Thyroid gland (tissue), 4 donors: ENCODE measurements around the gene REPS2.

Experiments
- POLR2A ChIP-seq, 2 donors: fragments of 450-650 bp; IDR thresholded peaks; one replicate each; pipeline ENCODE4 v1.6.1; 2017; ENCODE audit warnings: antibody characterized with exemption in 2 of 2, mild to moderate bottlenecking in 2 of 2, moderate library complexity in 1 of 2
- TF ChIP-seq, protein P1 (sequence below), 6 experiments: fragments of 200-600 bp in 3 of 6; fragments of 450-650 bp in 3 of 6; sonication (generic) in 3 of 6; IDR thresholded peaks; one replicate each; pipeline ENCODE4 v1.5.1; 2016 to 2019; ENCODE audit warnings: antibody characterized with exemption in 6 of 6, mild to moderate bottlenecking in 2 of 6, inconsistent platforms in 1 of 6, moderate library complexity in 1 of 6

DNA sequence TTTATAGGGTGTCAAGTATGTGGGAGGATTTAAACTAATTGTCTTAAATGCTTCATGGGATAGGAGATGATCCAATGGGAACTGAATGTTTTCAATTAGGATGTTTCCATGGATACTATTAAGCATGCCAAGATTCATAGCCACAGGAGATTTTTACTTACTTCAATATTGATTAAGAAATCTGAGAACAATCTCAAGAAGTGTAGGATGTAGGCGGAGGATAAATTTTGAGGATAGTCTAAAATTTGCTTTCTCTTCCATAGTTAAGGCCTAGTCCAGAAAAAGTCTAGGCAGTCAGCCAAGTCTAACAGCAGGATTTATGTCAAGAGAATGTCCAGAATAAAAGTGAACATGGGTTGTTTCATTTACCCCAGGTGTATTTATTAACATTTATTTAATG is 32.8 kb downstream of the REPS2 start:
- TF ChIP-seq, protein P1, sequence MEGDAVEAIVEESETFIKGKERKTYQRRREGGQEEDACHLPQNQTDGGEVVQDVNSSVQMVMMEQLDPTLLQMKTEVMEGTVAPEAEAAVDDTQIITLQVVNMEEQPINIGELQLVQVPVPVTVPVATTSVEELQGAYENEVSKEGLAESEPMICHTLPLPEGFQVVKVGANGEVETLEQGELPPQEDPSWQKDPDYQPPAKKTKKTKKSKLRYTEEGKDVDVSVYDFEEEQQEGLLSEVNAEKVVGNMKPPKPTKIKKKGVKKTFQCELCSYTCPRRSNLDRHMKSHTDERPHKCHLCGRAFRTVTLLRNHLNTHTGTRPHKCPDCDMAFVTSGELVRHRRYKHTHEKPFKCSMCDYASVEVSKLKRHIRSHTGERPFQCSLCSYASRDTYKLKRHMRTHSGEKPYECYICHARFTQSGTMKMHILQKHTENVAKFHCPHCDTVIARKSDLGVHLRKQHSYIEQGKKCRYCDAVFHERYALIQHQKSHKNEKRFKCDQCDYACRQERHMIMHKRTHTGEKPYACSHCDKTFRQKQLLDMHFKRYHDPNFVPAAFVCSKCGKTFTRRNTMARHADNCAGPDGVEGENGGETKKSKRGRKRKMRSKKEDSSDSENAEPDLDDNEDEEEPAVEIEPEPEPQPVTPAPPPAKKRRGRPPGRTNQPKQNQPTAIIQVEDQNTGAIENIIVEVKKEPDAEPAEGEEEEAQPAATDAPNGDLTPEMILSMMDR (IDR thresholded peaks at IDR 0.05) = no peak
- TF ChIP-seq POLR2A (IDR thresholded peaks at IDR 0.05) = no peak
